ENCODE measurements around the gene AKR7A3.

GRCh38 chr1:19251305-19252196 lies 37.0 kb downstream of the AKR7A3 start, which contains the start of the genes EMC1 and MRTO4:
- peak; percentile 69 for TF ChIP-seq ZBTB40 (IDR thresholded peaks at IDR 0.05; ENCODE audit: borderline replicate concordance)
- TF ChIP-seq POLR2A (IDR thresholded peaks at IDR 0.05; ENCODE audit: low read depth, low read length) = peak; percentile 99
- no peak for TF ChIP-seq STAT3 (IDR thresholded peaks at IDR 0.05; ENCODE audit: low read depth, low read length)
- TF ChIP-seq REST (IDR thresholded peaks at IDR 0.05; ENCODE audit: low read depth, low read length) = no peak

Data from GM12878 (cell line).